Inflammatory macrophage treated with lipopolysaccharide for 4 hours (primary cell): Measurements from ENCODE around the gene OSGIN1.
"Not testable (repeated sequence)": the region's sequence is repeated elsewhere in the genome, so short reads cannot be mapped to it uniquely, and the experiment has no call there.

Source experiments
- DNase-seq: peaks from one replicate; pipeline ENCODE4 v3.0.0-alpha.2; 2020

The OSGIN1 gene

GRCh38 chr16:83942074-83942473, 11.0 kb upstream of the OSGIN1 start:
- no peak for DNase-seq

GRCh38 chr16:83942815-83943515, 10.1 kb upstream of the OSGIN1 start:
- no peak for DNase-seq

GRCh38 chr16:83943516-83944050, 9.5 kb upstream of the OSGIN1 start:
- no peak for DNase-seq

- DNase-seq = no peak
Measured at GRCh38 chr16:83945587-83945986, 7.5 kb upstream of the OSGIN1 start.

GRCh38 chr16:83946154-83946780, 6.8 kb upstream of the OSGIN1 start:
- DNase-seq = no peak

GRCh38 chr16:83946781-83947566, 6.1 kb upstream of the OSGIN1 start:
- no peak for DNase-seq

- no peak for DNase-seq
Measured at GRCh38 chr16:83947642-83948234, 5.3 kb upstream of the OSGIN1 start.

- DNase-seq = no peak
Measured at GRCh38 chr16:83948914-83949723, 3.9 kb upstream of the OSGIN1 start.

GRCh38 chr16:83949724-83950001, 3.4 kb upstream of the OSGIN1 start:
- DNase-seq = no peak

- DNase-seq = not testable (repeated sequence)
Measured at GRCh38 chr16:83950862-83951399, 2.1 kb upstream of the OSGIN1 start.

GRCh38 chr16:83951544-83951943, 1.5 kb upstream of the OSGIN1 start:
- DNase-seq = no peak

GRCh38 chr16:83952587-83952939, 477 bp upstream of the OSGIN1 start:
- no peak for DNase-seq

GRCh38 chr16:83953796-83954576, 946 bp downstream of the OSGIN1 start:
- peak; percentile 22 for DNase-seq

- DNase-seq = peak; percentile 72
Measured at GRCh38 chr16:83954577-83955016, 1.6 kb downstream of the OSGIN1 start.

- DNase-seq = no peak
Measured at GRCh38 chr16:83955218-83956130, 2.4 kb downstream of the OSGIN1 start.

GRCh38 chr16:83956336-83957289, 3.6 kb downstream of the OSGIN1 start:
- peak; percentile 79 for DNase-seq

- DNase-seq = no peak
Measured at GRCh38 chr16:83957296-83957855, 4.3 kb downstream of the OSGIN1 start.

GRCh38 chr16:83958137-83958845, 5.3 kb downstream of the OSGIN1 start:
- DNase-seq = no peak
